Ecto neural progenitor cell (in vitro differentiated cells): ENCODE results near the gene IFITM5.

ENCODE experiments used
- DNase-seq: peaks from one replicate; pipeline ENCODE4 v3.0.0-alpha.2; 2018; ENCODE audit warnings: low spot score

The IFITM5 gene

GRCh38 chr11:266676-267439 lies 32.5 kb downstream of the IFITM5 start:
- peak; percentile 29 for DNase-seq

- no peak for DNase-seq
These were observed 37.7 kb downstream of the IFITM5 start for GRCh38 chr11:261624-262023.

- no peak for DNase-seq
These were observed 39.9 kb downstream of the IFITM5 start for GRCh38 chr11:259413-259812.

- DNase-seq = no peak
These were observed 41.4 kb downstream of the IFITM5 start for GRCh38 chr11:257766-258493.

- DNase-seq = no peak
These were observed 42.2 kb downstream of the IFITM5 start for GRCh38 chr11:256952-257737.

GRCh38 chr11:255816-256215 lies 43.5 kb downstream of the IFITM5 start:
- DNase-seq = no peak

- DNase-seq = no peak
These were observed 44.1 kb downstream of the IFITM5 start for GRCh38 chr11:255176-255575.

- DNase-seq = no peak
These were observed 45.4 kb downstream of the IFITM5 start for GRCh38 chr11:253886-254270.

- DNase-seq = no peak
These were observed 46.0 kb downstream of the IFITM5 start for GRCh38 chr11:253160-253885.

- no peak for DNase-seq
These were observed 46.7 kb downstream of the IFITM5 start for GRCh38 chr11:252666-253065.

- no peak for DNase-seq
These were observed 47.8 kb downstream of the IFITM5 start for GRCh38 chr11:251550-251949.

GRCh38 chr11:250740-251299 lies 48.5 kb downstream of the IFITM5 start:
- peak; percentile 76 for DNase-seq

GRCh38 chr11:250274-250673 lies 49.1 kb downstream of the IFITM5 start:
- no peak for DNase-seq

GRCh38 chr11:249062-249461 lies 50.3 kb downstream of the IFITM5 start:
- DNase-seq = no peak
